Stimulated activated memory B cell treated with anti-CD40 and anti-IgM and Interleukin-4, amounts not matched to agents 10 μg/mL and 1 μg/mL and 100 μg/mL, for 72 hours (primary cell): ENCODE measurements around the gene SPATA45.
"Not testable (repeated sequence)": the region's sequence is repeated elsewhere in the genome, so short reads cannot be mapped to it uniquely, and the experiment has no call there.

Experiments
- ATAC-seq: fragments of 150-1000 bp; cut with Tn5 transposase; 2 replicates; pipeline ENCODE4 v1.10.0; 2021
- H3K27ac Mint-ChIP-seq: one replicate; pipeline ENCODE4 v1.8.0; 2022; ENCODE audit warnings: mild to moderate bottlenecking, mixed read lengths
- H3K27me3 Mint-ChIP-seq: one replicate; pipeline ENCODE4 v1.8.0; 2022; ENCODE audit warnings: mixed read lengths
- H3K36me3 Mint-ChIP-seq: one replicate; pipeline ENCODE4 v1.8.0; 2022; ENCODE audit warnings: mixed read lengths
- H3K4me1 Mint-ChIP-seq: one replicate; pipeline ENCODE4 v1.8.0; 2022; ENCODE audit warnings: mixed read lengths
- H3K4me3 Mint-ChIP-seq: one replicate; pipeline ENCODE4 v1.8.0; 2022; ENCODE audit warnings: mild to moderate bottlenecking, moderate library complexity, mixed read lengths
- H3K9me3 Mint-ChIP-seq: one replicate; pipeline ENCODE4 v1.8.0; 2022; ENCODE audit warnings: mixed read lengths

Gene SPATA45

DNA sequence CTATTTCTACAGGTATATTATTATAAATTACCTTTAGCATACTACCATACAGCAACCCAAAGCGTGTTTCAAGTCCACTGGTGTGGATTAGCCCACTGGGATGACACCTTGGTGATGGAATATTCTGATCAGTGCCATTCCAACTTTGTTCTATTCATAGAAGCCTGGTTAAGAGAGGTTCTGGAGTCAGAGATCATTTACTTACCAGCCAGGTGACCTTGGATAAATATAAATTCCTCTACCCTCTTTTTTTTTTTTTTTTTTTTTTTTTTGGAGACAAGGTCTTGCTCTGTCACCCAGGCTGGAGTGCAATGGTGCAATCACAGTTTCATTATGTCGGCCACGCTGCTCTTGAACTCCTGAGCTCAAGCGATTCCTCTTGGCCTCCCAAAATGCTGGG, at the start of gene SPATA45:
Gene SPATA45 (minus strand): TSS at position 101 of the 400 bp plus-strand sequence. CDS start 11,500 bp downstream, outside the sequence.
- no peaks in the 10 kb centered on the region for H3K4me1 Mint-ChIP-seq
- H3K27ac Mint-ChIP-seq: no peak within 1 kb of the TSS
- ATAC-seq: no peak
- no peaks in the 10 kb centered on the region for H3K27me3 Mint-ChIP-seq
- H3K9me3 Mint-ChIP-seq: no peaks in the 10 kb centered on the region
- no peak within 1 kb of the TSS for H3K4me3 Mint-ChIP-seq
- peaks cover 6% of the 10 kb centered on the region for H3K36me3 Mint-ChIP-seq

DNA sequence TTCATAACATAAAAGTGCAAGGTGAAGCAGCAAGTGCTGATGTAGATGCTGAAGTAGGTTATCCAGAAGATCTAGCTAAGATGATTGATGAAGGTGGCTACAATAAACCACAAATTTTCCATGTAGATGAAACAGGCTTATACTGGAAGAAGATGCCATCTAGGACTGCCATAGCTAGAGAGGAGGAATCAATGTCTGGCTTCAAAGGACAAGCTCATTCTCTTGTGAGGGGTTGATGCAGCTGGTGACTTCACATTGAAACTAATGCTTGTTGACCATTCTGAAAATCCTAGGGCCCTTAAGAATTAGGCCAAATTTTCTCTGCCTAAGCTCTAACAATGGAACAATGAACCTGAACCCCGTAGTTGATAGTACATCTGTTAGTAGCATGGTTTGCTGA, 44.7 kb upstream of the SPATA45 start:
- no peaks in the 10 kb centered on the region for H3K27me3 Mint-ChIP-seq
- H3K27ac Mint-ChIP-seq: no peak overlapping the region
- H3K4me1 Mint-ChIP-seq: no peaks in the 10 kb centered on the region
- peaks cover 78% of the 10 kb centered on the region for H3K36me3 Mint-ChIP-seq
- no peak overlapping the region for H3K4me3 Mint-ChIP-seq
- ATAC-seq: no peak
- H3K9me3 Mint-ChIP-seq: no peaks in the 10 kb centered on the region

DNA sequence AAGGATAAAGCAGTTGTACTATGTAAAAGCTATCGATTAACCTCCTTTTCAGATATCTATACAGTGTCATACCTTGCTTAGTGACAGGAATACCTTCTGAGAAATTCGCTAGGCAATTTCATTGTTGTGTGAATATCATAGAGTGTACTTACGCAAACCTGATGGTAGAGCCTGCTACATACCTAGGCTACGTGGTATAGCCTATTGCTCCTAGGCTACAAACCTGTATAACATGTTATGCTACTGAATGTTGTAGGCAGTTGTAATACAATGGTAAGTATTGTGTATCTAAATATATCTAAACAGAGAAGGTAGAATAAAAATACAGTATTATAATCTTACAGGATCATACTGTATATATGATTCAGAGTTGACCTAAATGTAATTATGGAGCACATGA, 37.1 kb upstream of the SPATA45 start:
- no peak for ATAC-seq
- no peaks in the 10 kb centered on the region for H3K27me3 Mint-ChIP-seq
- H3K4me3 Mint-ChIP-seq: no peak overlapping the region
- no peak overlapping the region for H3K27ac Mint-ChIP-seq
- no peaks in the 10 kb centered on the region for H3K4me1 Mint-ChIP-seq
- no peaks in the 10 kb centered on the region for H3K9me3 Mint-ChIP-seq
- peaks cover 61% of the 10 kb centered on the region for H3K36me3 Mint-ChIP-seq

DNA sequence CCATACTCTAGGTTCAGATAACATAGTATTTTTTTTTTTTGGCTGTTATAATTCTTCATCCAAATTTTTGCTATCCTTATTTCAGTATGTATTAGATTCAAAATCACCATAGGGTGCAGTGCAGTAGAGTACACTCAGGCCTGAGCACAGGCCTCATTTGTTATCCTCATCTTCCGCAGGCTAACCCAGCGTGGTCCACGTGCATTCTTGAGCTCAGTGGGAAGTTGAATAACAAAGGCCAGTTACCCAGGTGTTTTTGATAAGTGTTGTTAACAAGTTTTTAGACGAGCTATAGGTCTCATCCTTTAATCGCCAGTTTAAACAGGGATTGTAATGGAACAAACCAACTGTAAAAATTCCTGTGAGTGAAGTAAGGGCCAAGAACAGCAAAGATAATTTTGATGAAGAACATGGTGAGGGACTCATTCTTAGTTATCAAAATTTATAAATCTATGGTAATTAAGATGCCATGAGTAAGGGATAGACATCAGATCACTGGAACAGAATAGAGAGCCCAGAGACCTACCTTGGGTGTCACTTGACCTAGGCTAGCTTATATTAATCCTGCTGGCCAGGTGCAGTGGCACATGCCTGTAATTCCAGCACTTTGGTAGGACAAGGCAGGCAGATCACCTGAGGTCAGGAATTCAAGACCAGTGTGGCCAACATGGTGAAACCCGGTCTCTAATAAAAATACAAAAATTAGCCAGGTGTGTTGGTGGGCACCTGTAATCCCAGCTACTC, 32.7 kb upstream of the SPATA45 start:
- no peak overlapping the region for H3K4me3 Mint-ChIP-seq
- H3K27me3 Mint-ChIP-seq: no peaks in the 10 kb centered on the region
- H3K27ac Mint-ChIP-seq: no peak overlapping the region
- no peak for ATAC-seq
- H3K9me3 Mint-ChIP-seq: no peaks in the 10 kb centered on the region
- H3K4me1 Mint-ChIP-seq: peaks cover 4% of the 10 kb centered on the region
- peaks cover 48% of the 10 kb centered on the region for H3K36me3 Mint-ChIP-seq

DNA sequence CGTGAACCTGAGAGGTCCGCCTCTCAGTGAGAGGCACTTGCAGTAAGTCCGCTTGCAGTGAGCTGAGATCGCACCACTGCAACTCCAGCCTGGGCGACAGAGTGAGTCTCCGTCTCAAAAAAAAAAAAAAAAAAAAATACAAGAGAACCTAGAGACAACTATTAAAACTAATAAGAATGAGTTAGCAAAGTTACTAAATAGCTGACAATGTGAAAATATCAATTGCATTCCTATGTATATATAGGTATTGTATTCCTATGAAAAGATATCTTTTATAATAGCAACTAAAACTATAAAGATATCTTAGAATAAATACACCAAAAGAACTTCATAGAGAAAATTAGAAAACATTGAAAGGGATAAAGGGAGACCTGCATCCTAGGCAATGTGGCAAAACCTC, 31.0 kb upstream of the SPATA45 start:
- Mint-ChIP-seq H3K4me1 (peaks cover 4% of the 10 kb centered on the region), H3K9me3 (no peaks in the 10 kb centered on the region), H3K27ac (no peak overlapping the region), H3K36me3 (peaks cover 47% of the 10 kb centered on the region), H3K27me3 (no peaks in the 10 kb centered on the region), H3K4me3 (no peak overlapping the region)
- ATAC-seq: no peak

DNA sequence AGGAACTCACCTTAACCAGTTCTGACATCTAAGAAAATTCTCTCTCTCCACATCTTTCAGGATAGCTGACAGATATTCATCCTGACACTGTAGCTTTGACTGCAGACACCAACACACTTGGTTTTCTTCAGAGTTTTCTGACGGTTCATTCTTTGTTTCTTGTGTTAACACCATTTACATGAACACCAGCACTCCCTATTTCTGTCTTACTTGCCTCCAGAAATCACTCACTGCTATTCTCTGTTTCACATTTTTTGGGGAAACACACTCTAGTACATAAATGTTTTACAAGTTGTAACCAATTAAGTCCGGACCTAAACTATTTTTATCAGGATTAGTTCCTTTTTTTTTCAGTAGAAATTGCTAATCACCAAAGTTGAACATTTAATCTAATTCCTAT, 26.1 kb upstream of the SPATA45 start:
- Mint-ChIP-seq H3K27ac (no peak overlapping the region), H3K36me3 (peaks cover 47% of the 10 kb centered on the region), H3K4me3 (no peak overlapping the region), H3K27me3 (no peaks in the 10 kb centered on the region), H3K4me1 (peaks cover 4% of the 10 kb centered on the region), H3K9me3 (no peaks in the 10 kb centered on the region)
- no peak for ATAC-seq

DNA sequence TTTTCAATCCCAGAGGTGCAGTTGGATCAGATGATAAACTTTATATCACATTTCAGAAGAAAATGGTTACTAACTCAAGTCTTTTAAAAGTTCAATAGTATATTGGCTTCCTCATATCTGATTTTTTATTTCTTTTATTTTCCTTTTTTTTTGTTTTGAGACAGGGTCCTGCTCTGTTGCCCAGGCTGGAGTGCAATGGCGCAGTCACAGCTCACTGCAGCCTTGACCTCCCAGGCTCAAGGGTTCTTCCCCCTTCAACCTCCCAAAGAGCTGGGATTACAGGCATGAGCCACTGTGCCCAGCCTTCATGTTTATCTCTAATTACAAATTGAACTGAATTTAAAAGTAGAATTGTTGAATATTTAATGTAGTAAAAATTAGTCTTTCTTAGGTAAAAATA, 24.5 kb upstream of the SPATA45 start:
- no peaks in the 10 kb centered on the region for H3K27me3 Mint-ChIP-seq
- peaks cover 4% of the 10 kb centered on the region for H3K4me1 Mint-ChIP-seq
- no peaks in the 10 kb centered on the region for H3K9me3 Mint-ChIP-seq
- H3K27ac Mint-ChIP-seq: no peak overlapping the region
- ATAC-seq: no peak
- peaks cover 39% of the 10 kb centered on the region for H3K36me3 Mint-ChIP-seq
- H3K4me3 Mint-ChIP-seq: no peak overlapping the region

DNA sequence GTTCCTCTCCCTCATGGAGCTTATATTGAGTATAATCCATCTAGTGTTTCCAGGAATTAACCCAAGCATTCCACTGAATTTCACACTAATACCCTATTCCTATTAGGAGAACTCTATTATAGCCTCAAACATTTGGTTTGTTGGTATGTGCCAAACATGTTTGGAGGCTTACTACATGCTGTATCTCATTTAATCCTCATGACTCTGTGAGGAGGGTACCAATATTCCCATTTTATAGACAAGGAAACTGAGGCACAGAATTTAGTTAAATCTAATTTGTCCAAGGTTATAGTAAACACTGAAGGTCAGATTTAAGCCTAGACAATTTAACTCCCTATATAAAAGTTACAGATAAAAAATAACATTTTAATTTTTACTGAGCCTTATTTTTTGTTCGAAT, 19.7 kb upstream of the SPATA45 start:
- Mint-ChIP-seq H3K36me3 (peaks cover 34% of the 10 kb centered on the region), H3K9me3 (no peaks in the 10 kb centered on the region), H3K27ac (no peak overlapping the region), H3K4me1 (peaks cover 7% of the 10 kb centered on the region), H3K4me3 (no peak overlapping the region), H3K27me3 (no peaks in the 10 kb centered on the region)
- no peak for ATAC-seq

DNA sequence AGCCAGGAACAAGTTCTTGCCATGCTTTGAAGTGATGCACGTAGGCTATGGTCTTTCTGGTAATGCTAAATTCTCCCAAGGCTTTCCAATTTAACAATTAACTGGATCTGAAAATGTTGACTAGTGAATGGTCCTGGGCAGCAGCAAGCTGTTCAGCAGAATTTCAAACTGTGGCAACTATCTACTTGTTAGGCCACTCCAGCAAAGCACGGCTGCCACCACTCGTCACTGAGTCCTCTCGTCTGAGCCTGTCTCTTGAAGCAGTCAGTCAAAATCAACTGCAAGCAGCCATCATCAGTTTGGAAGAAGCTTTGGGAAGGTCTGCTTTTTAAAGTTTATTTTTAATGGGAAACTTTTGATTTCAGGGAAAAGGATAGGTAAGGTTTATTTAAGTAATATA, 16.8 kb upstream of the SPATA45 start:
- no peak overlapping the region for H3K27ac Mint-ChIP-seq
- H3K36me3 Mint-ChIP-seq: peaks cover 28% of the 10 kb centered on the region
- no peaks in the 10 kb centered on the region for H3K27me3 Mint-ChIP-seq
- H3K4me3 Mint-ChIP-seq: no peak overlapping the region
- H3K4me1 Mint-ChIP-seq: peaks cover 7% of the 10 kb centered on the region
- H3K9me3 Mint-ChIP-seq: no peaks in the 10 kb centered on the region
- no peak for ATAC-seq

DNA sequence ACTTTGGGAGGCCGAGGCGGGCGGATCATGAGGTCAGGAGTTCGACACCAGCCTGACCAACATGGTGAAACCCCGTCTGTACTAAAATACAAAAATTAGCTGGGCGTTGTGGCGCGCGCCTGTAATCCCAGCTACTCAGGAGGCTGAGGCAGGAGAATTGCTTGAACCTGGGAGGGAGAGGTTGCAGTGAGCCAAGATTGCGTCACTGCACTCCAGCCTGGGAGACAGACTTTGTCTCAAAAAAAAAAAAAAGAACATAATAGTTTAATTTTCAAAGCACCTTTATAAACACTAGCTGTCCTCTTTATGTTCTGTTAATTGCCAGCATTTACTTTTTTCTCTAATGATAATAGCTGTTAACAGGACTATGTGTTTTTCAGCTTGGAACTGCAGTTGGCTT, 15.9 kb upstream of the SPATA45 start:
- H3K36me3 Mint-ChIP-seq: peaks cover 28% of the 10 kb centered on the region
- H3K4me3 Mint-ChIP-seq, H3K4me1 Mint-ChIP-seq, H3K9me3 Mint-ChIP-seq, H3K27me3 Mint-ChIP-seq, ATAC-seq, H3K27ac Mint-ChIP-seq: not testable (repeated sequence)

DNA sequence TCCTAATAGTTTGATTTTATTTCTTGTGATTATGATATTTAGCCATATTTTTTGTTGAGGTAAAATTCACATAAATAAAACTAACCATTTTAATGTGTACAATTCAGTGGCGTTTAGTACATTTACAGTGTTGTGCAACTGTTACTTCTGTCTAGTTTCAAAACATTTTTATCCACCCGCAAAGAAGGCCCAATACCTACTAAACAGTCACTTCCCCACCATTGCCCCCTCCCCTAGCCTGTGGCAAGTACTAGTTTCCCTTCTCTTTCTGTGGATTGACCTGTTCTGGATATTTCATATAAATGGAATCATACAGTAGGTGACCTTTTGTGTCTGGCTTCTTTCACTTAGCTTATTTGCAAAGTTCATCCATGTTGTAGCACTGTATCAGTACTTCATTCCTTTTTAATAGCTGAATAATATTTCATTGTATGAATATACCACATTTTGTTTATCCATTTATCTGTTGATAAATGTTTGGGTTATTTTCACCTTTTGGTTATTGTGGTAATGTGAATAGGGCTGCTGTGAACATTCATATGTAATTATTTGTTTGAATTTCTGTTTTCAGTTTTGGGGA, 14.8 kb upstream of the SPATA45 start:
- ATAC-seq: no peak
- no peaks in the 10 kb centered on the region for H3K27me3 Mint-ChIP-seq
- no peaks in the 10 kb centered on the region for H3K9me3 Mint-ChIP-seq
- no peak overlapping the region for H3K4me3 Mint-ChIP-seq
- peaks cover 28% of the 10 kb centered on the region for H3K36me3 Mint-ChIP-seq
- H3K27ac Mint-ChIP-seq: no peak overlapping the region
- H3K4me1 Mint-ChIP-seq: peaks cover 7% of the 10 kb centered on the region

DNA sequence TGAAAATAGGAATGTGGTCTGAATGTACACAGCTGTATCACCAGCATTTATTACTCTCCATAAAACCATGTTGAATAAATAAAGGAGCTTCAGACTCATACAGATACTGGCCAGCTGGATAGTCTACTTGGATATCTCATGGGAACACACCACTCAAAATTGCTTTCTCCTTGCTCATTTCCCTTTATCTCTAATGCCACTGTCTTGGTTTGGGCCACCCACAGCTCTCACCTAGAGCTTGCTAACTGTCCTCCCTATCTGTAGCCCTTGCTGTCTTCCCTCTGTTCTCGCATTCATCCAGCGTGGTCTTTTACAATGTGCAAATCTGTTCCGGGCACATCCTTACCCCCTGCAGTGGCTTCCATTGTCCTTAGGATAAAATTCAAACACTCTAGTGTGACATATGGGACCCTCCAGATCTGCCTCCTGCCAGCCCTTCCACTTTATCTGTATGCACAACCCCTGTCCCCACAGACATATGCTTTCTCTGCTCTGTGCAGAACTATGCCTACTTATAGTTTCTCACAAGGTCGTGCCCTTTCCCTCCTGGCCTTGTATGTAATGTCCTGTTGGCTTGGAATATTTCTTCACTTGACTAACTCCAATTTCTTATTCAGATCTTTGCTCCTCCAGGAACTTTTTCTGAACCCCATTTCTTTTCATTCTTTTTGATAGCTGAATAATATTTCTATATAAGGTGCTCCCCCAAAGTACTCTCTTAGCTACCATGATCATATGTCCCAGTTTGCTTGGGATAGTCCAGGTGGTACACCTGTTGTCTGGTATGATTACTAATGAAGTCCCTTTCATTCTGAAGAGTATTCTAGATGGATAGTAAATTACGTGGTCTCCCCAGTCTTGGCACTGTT, 13.5 kb upstream of the SPATA45 start:
- Mint-ChIP-seq H3K9me3 (no peaks in the 10 kb centered on the region), H3K27me3 (no peaks in the 10 kb centered on the region), H3K4me3 (no peak overlapping the region), H3K27ac (no peak overlapping the region), H3K36me3 (peaks cover 16% of the 10 kb centered on the region), H3K4me1 (peaks cover 18% of the 10 kb centered on the region)
- no peak for ATAC-seq

DNA sequence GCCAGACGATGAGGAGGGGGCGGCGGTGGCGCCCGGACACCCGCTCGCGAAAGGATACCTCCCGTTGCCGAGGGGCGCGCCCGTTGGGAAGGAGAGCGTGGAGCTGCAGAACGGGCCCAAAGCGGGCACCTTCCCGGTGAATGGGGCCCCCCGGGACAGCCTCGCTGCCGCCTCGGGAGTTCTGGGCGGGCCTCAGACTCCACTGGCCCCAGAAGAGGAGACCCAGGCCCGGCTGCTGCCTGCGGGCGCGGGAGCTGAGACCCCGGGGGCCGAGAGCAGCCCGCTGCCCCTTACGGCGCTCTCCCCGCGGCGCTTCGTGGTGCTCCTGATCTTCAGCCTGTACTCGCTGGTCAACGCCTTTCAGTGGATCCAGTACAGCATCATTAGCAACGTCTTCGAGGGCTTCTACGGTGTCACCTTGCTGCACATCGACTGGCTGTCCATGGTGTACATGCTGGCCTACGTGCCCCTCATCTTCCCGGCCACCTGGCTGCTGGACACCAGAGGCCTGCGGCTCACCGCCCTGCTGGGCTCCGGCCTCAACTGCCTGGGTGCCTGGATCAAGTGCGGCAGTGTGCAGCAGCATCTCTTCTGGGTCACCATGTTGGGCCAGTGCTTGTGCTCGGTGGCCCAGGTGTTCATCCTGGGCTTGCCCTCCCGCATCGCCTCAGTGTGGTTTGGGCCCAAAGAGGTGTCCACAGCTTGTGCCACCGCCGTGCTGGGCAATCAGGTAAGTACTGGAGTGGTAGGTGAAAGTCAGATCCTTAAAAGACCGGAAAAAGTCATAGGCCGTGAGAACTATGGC, 11.2 kb upstream of the SPATA45 start:
- Mint-ChIP-seq H3K27me3 (no peaks in the 10 kb centered on the region), H3K4me1 (peaks cover 32% of the 10 kb centered on the region), H3K36me3 (peaks cover 21% of the 10 kb centered on the region), H3K4me3 (peak overlapping the region; percentile 93), H3K27ac (peak overlapping the region; percentile 92), H3K9me3 (no peaks in the 10 kb centered on the region)
- peak; percentile 65 for ATAC-seq

DNA sequence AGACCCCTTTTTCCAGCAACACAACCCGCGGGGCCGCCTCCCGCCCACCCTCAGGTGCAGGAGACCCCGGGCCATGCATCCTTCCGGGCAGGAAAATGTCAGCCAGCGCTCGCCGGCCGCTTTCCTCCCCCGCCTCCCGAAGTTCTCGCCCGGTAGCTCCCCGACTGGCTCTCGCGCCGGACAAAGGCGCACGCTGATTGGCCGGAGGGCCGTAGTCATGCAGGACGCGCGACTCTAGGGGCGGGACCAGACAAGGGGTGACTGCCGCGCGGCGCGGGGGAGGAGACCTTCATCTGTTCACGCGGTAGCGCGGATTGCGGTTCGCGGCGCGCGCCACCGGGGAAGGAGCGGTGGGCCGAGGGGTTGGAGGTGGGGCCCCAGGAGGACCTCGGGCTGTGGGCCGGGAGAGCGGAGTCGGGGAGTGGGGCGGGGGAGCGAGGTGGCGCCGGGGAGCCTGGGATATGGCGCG, 10.6 kb upstream of the SPATA45 start, which contains the start of gene FLVCR1:
Gene FLVCR1 (plus strand): TSS at position 284 of the 469 bp plus-strand sequence. CDS start 178 bp downstream, at position 462.
- H3K27ac Mint-ChIP-seq: peak within 1 kb of the TSS; percentile 92
- peaks cover 29% of the 10 kb centered on the region for H3K4me1 Mint-ChIP-seq
- H3K9me3 Mint-ChIP-seq: no peaks in the 10 kb centered on the region
- no peaks in the 10 kb centered on the region for H3K27me3 Mint-ChIP-seq
- H3K36me3 Mint-ChIP-seq: peaks cover 23% of the 10 kb centered on the region
- H3K4me3 Mint-ChIP-seq: peak within 1 kb of the TSS; percentile 93
- peak; percentile 100 for ATAC-seq

DNA sequence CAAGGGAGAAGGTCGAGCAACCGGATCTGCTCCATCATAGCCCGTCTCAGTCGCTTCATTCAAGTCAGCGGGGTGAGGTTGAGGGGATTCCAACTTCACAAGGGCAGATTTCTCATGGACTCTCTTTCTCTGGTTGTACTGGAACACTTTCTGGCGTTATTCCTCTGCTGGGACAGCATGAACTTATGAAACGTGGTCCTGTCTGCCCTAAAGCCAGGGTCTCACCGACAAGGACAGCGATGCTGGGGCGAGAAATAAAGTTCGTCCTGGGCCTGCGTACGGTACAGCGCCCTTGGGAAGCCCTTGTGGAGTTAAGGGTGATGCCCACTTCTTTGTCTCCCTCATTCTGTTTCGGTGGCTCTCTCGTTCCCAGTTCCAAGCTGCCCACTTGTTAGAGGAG, 9.3 kb upstream of the SPATA45 start:
- no peak for ATAC-seq
- Mint-ChIP-seq H3K27me3 (no peaks in the 10 kb centered on the region), H3K27ac (no peak overlapping the region), H3K4me3 (peak overlapping the region; percentile 93), H3K9me3 (no peaks in the 10 kb centered on the region), H3K4me1 (peaks cover 26% of the 10 kb centered on the region), H3K36me3 (peaks cover 25% of the 10 kb centered on the region)
